HG03108 (cell line): Measurements from ENCODE around the gene PTPRM.

ENCODE experiments used
- ATAC-seq: cut with Tn5 transposase; IDR thresholded peaks from one replicate; pipeline ENCODE4 v1.9.1; 2021; ENCODE audit warnings: moderate library complexity; ENCODE audit not compliant: unreplicated experiment

The PTPRM gene

GRCh38 chr18:7624697-7625096 is 57.6 kb downstream of the PTPRM start:
- ATAC-seq, result no peak

- no peak for ATAC-seq
Observed at GRCh38 chr18:7626175-7626921, 59.2 kb downstream of the PTPRM start.

DNA sequence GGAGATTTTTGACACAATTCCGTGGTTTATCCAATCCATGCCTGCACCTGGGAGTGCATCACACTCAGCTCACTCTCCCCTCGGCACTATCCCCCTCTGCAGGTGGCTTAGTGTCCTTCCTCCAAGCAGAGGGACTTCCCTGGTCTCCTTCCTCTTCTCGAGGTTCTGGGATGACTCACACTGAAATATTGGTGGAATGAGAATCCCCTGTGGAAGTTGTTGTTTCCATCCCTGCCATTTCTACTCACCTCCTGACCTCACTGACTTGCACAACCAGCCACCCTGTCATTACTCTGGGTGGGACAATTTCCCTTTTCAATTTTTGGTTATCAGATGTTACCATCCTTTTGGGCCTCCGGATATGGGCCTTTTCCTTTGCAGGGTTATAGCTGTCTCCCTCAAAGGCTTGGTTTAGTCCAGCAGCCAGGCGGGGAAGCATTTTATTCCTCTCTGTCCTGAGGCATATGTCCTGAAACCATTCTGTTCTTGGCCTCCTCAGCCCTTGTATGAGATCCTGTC is 59.9 kb downstream of the PTPRM start:
- ATAC-seq, result no peak

GRCh38 chr18:7629416-7629815 is 62.3 kb downstream of the PTPRM start:
- ATAC-seq, result no peak

DNA sequence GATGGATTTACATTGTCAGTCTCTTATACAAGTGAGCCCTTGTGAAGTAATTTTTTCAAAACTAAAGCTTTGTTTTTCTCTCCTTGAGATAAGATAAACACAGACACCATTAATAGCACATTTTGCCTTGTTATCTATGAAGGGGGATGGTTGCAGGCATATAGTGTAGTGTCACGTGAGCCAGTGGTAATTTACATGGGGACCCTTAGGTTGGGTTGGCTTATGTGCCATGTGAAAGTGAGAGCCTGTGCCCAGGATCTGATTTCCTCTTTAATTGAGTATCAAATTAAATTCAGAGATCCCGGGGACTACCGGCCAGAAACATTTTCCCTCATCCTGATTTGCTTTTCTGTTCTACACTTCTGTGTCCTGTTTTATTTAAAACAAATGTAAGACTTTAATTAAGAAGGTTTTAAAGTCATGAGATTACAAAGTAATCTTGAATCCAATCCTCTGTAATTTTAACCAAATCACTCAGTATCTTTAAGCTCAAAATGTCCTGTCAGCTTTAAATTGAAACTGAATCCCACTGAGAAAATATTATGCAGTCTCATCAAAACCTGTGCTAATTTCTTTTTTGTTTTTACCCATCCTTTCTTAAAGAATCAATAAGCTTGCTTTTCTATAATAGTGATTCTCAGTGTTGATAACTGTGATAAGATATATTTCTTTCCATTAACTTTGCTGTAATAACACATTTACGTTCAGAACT is 63.8 kb downstream of the PTPRM start:
- ATAC-seq, result no peak

DNA sequence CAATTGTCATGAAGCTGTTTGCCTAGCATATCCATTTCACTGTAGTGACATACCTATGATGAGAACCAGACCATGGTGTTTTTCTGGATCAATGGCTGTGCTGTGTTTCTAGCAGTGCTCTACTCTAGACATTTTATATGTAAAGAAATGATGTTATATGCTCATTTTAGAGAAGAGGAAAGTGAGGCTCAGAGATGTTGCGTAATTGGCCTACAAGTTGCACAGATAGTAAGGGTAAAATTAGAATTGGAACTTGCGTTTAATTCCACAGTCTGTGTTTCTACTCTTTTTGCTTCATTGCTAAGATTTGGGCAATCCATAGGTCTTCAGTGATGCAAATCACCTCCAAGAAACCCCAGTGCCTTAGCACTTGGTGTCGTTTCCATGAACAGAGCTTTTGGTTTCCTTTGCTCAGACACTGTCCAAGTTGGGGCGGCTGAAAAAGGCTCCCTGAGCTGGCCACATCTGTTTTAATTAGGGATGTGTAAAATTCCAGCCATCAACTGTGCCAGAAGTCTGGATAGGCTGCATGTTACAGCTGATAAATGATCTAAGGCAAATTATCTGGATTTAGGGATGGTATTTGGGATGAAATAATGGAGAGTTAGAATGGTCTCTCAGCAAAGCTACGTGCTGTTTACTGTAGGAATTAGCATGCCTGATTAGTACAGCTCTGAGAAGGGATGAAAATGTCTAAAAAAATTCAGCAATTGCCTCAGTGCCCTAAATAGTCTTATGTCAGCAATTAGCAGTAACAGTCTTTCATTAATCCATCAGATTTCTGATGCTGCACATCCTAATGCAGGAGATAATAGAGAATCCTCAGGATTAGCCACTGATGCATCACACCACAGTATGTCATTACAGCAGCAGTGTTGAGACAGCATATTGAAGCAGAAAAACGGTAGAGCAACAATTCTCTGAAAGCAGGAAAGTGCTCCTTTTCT is 65.3 kb downstream of the PTPRM start:
- no peak for ATAC-seq

DNA sequence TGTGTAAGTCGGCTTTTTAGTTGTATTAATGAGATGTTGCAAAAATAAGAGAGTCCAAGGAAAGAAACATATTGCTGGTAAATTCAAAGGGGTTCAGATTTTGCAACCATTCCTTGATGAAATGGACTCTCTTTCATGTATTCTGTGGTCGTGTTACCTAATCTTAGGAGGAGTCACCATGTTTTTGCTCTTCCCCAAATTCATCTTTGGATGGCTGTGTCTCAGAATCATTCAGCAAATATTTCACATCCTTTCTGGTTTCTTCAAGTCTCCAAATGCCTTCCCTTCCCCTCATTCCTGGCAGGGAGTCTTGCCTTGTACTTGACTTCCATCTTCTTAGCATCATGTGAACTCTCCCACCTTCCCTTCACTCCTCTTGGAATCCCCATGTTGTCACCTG is 66.1 kb downstream of the PTPRM start:
- ATAC-seq, result no peak

- no peak for ATAC-seq
Observed at GRCh38 chr18:7635948-7636347, 68.8 kb downstream of the PTPRM start.

DNA sequence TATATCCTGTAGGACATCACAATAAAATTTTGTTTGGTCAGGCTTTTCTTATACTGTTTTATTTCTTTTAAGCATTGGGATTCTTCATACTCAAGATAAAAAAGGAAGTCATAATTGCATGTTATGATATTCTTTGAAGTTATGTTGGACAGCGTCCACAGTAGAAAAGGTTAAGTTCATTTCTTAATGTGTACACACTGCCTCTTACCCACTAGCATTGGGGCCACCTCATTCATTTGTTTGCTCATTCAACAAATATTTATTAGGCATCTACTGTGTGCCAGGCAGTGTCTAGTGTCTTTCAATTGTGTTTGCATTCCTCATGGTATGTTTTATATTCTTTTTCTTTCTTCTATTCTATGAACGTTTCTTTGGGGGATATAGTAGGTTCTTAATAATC is 70.2 kb downstream of the PTPRM start:
- no peak for ATAC-seq

GRCh38 chr18:7638321-7638720 is 71.2 kb downstream of the PTPRM start:
- ATAC-seq, result no peak

DNA sequence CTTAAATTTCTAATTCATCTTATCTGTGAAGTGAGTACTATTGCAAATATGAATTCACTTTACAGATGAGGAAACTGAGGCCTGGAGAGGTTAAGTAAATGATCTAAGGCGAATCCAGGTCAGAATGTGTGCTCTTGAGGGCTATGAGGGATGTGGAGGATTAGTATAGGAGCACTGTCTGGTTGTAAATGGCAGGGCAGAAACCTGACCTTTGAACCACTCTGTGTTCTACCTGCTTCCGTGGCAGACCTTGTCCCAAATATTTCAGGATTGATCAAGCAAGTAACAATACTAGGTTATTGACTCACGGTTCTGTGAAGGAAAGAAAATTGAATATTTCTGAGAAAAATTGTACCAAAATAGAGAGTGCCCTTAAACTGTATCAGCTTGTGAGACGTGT is 74.7 kb downstream of the PTPRM start:
- no peak for ATAC-seq

GRCh38 chr18:7642331-7642890 is 75.3 kb downstream of the PTPRM start:
- no peak for ATAC-seq

- no peak for ATAC-seq
Observed at GRCh38 chr18:7645756-7646155, 78.6 kb downstream of the PTPRM start.

DNA sequence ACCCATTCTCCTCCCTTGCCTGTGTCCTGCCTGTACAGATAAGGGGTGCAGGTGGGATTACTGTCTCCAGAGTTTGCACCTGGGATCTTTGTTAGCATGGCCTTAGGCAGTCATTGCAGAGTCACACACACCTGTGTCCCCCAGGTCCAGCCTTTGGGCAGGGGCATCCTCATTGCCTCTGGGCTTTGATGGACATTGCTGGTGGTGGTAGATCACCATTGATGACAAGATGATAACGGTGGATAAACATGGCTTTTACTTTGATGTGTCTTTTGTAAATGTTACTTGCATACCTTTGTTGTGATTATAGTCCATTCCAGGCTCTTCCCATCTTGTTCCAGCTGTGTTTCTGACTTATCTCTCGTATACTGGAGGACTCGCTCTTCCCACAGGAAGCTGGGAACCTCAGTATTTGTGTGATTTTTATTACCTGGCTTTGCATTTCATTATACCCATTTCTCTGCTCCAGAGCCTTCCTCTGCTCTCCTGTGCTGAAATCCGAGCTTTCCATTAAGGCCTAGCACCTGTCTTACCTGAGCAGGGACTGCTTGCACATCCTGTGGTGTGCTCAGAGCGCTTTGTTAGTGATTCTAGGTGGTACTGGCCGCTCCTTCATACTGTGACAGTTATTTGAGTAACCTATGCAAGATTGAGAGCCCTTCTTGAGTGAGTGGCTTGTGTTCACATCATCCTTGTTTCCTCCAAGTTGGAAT is 79.2 kb downstream of the PTPRM start:
- no peak for ATAC-seq

DNA sequence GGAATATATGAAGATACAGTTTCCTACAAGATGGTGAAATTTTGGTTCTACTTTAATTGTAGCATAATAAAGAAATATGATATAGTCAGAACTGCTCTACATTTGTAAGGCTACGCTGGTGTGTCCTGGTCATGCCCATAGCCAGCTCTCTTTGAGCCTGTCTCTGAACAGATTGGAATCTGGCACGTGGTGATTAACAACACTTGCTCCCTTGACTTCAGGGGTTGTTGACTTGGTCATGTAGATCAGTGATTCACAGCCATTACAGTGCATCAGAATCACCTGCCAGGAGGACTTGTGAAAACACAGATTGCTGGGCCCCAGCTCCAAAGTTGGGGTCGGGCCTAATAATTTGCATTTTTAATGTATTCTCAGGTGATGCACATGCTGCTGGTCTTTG is 80.4 kb downstream of the PTPRM start:
- no peak for ATAC-seq

DNA sequence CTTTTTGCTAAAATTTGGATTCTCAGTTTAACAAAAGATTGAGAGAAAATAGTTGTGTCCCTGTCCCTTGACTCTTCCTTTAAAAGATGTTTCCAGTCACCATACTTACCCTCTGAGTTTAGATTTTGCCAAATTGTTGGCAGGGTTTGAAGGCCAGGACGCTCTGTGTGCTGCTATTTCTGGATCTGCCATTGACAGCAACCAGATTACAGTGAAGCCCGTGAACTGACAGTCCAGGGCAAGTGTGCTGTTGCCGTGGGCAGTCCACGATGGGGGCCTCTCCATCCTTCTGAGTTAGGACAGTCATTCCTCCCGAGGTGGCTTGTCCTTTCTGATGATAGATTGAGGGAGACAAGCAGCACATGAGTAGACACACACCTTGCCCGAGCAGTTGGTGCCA is 89.9 kb downstream of the PTPRM start:
- ATAC-seq, result no peak

DNA sequence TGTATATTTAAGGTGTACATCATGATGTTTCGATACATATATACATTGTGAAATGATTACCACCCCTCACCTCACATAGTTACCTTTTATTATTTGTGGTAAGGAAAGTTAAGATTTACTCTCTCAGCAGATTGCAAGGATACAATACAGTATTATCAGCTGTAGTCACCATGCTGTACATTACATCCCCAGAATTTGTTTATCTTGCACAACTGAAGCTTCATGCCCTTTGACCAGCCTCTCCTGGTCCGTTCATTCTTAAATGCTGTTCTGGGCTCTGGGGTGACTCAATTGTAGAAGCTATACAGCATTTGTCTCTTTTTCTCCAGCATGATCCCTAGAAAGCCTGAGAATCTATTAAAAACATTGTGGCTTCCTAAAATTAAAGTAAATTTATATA is 90.8 kb downstream of the PTPRM start:
- no peak for ATAC-seq

DNA sequence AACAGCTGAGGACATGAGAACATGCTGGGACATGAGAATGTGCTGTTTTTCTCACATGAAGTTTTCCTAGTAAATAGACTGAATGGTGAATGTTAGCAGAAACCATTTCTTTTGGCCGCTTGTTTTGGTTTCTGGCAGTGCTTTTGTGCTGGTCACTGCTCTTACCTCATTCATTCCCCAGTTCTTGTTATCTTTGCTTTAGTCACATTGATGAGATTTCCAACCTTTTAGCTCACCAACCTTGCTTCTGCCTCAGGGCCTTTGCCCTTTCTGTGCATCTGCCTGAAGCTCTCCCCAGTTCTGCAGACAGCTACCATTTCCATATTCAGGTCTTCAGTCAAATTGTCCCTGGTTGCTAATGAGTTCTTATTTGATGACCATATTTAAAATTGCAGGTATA is 91.6 kb downstream of the PTPRM start:
- no peak for ATAC-seq

DNA sequence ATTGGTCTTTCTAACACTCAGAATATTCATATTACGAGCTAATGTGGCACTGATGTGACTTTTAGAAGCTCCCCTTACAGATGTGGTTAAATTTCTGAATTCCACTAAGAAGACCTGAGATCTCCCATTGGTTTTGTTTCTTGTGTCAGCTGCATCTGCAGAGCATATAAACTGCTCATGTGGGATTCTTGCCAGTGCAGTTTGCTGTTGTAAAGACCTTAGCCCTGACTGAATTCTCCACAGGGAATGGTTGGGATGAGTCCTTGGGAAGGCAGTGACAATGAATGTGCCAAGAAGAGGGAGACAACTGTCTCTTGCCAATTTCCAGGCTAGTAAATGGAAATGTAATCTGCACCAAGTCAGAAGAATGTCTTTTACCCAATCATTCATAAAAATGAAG is 94.1 kb downstream of the PTPRM start:
- ATAC-seq, result no peak

- no peak for ATAC-seq
Observed at GRCh38 chr18:7662866-7663265, 95.8 kb downstream of the PTPRM start.
